Left ventricle myocardium superior (tissue), 1 donor: ENCODE data around the gene PCYOX1L. TPM values are rescaled to one million over a fixed set of nuclear protein-coding genes. Genes with fewer than 3 reads are reported as not detected.
A peak's percentile ranks its signal among the peaks of the same experiment; 100 is the strongest.

Experiments
- ATAC-seq: fragments of 200-7000 bp; cut with Tn5 transposase; one replicate; pipeline ENCODE4 v1.9.1; 2020; ENCODE audit warnings: mild to moderate bottlenecking, moderate library complexity
- DNase-seq: peaks from one replicate; pipeline ENCODE4 v3.0.0-alpha.2; 2020
- intact Hi-C: fragments of 100-400 bp; cut with micrococcal nuclease; formaldehyde crosslinking; loops from one replicate; pipeline ENCODE4 v1.11.0; 2022
- total RNA-seq: library from RNA; stranded (reverse); fragmentation: NEBNext Ultra II Directional; extraction: Animal tissue kit (Norgen Biotek cat#: 25700); gene quantifications from one replicate; pipeline ENCODE4 v1.2.1, GENCODE V29; 2021
- donor health status: DM: no; HTN: yes; CAD: no; lungs with severe emphysema.

PCYOX1L gene
- total RNA-seq, 1 donor from 2014 or later, result 2.6 TPM

- intact Hi-C loops, result no loop called here
- DNase-seq, result no peak
- peak; percentile 33 for ATAC-seq
Measured at GRCh38 chr5:149399775-149400174, 41.9 kb downstream of the PCYOX1L start.

GRCh38 chr5:149400304-149400703 is 42.5 kb downstream of the PCYOX1L start:
- peak; percentile 34 for DNase-seq
- intact Hi-C loops, result no loop called here
- ATAC-seq, result peak; percentile 59

GRCh38 chr5:149401051-149401450 is 43.2 kb downstream of the PCYOX1L start:
- ATAC-seq (no peak), DNase-seq (no peak)
- intact Hi-C loops, result no loop called here

GRCh38 chr5:149402291-149402690 is 44.4 kb downstream of the PCYOX1L start:
- DNase-seq, result no peak
- no peak for ATAC-seq
- intact Hi-C loops, result no loop called here

- DNase-seq (no peak), ATAC-seq (no peak)
- intact Hi-C loops, result no loop called here
Measured at GRCh38 chr5:149403923-149404745, 46.3 kb downstream of the PCYOX1L start.

GRCh38 chr5:149404746-149405549 is 47.1 kb downstream of the PCYOX1L start:
- intact Hi-C loops, result no loop called here
- DNase-seq (no peak), ATAC-seq (no peak)

GRCh38 chr5:149405550-149406202 is 47.8 kb downstream of the PCYOX1L start:
- intact Hi-C loops, result no loop called here
- ATAC-seq, result no peak
- DNase-seq, result peak; percentile 42

DNA sequence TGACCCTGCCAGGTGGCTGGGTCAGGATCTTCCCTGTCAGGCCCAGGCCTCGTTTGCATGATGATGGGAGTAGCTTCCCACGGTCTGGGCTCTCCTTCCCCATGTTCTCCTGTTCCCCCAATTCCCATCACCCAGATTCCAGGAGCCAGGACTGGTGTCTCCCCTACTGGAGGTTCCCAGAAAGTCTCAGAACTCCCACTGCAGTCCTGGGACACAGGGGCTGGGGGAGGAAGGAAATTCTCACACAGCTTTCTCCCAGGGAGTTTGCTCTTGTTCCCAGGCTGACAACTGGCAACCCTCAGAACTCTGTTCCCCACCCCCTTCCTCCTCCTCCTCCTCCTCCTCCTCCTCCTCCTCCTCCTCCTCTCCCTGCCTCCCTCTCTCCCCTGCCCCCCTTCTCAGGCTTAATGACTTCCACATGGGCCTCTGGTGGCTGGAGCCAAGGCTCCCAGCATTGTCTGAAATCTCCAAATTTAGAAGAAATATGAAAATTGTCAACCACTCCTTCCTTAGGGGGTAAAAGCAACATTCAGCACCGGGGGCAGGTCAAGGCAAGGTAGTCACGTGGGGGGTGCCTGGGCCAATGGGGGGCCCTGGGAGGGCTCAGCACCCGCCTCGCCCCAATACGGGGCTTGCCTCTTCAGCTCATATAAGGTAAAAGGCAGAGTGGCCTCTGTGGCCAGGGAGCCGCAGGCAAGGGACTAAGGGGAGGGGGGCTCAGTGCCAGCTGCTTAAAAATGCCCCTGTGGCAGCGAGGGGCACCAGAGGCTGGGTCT is 48.5 kb downstream of the PCYOX1L start:
- intact Hi-C loops, result no loop called here
- peak; percentile 79 for DNase-seq
- peak; percentile 88 for ATAC-seq

DNA sequence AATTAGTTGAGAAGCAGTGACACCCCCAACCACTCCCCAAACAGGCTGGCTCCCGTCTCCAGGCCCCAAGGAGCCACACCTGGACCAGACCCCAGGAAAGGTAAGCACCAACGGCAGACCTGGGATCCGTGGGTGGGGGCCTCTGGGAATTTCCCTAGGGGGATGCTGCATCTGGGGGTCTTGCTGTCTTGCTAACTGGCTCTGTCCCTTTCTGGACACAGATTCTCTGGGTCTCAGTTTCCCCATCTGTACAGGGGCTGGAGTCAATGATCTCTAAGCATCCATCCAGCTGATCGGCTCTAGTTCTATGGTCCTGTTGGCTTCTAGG is 49.1 kb downstream of the PCYOX1L start:
- ATAC-seq (no peak), DNase-seq (no peak)
- intact Hi-C loops, result no loop called here

DNA sequence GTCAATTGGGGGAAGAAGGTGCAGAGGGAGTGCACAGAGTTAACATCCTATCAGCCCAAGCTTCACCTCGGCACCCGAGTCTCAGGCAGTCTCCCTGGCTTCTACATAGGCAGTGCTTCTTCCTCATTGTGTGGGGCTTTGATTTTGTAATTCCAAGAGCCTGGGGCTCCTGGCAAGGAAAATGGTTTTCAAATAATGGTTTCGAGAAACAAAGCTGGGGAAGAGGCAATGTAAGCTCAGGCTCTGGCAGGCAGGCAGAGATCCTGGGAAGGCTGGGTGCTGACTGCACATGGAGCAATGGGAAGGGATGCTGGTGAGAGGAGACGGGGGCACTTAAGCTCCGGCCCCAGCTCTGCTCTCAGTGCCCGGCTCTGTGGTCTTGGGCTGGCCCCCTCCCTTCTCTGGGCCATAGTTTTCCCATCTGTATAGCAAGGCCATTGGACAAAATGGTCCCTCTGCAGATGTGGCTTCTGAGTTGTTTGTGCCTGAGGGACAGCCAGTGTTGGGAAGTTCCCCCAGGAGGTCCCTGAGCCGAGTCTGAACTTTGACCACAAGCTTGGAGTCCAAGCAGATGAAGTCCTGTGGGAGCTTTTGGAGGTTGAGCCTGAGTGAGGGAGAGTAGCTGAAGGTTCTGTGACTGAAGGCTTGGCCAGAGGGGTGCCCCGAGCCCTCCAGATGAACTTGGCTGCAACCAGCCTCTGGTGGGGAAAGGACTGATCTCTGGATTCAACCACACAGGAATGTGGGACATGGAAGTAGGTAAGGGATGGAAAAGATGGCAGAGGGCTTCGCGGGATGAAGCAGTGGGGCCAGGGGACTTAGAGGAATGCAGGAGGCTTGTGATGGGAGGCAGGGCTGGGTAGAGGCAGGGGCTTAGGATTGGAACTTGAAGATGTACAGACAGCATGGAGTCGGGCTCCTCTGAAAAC is 49.7 kb downstream of the PCYOX1L start:
- intact Hi-C loops, result no loop called here
- peak; percentile 13 for ATAC-seq

GRCh38 chr5:149408252-149409099 is 50.6 kb downstream of the PCYOX1L start:
- intact Hi-C loops, result no loop called here
- ATAC-seq (no peak), DNase-seq (no peak)

More for the DNA sequence above, 49.7 kb downstream of the PCYOX1L start:
- no peak for DNase-seq

DNA sequence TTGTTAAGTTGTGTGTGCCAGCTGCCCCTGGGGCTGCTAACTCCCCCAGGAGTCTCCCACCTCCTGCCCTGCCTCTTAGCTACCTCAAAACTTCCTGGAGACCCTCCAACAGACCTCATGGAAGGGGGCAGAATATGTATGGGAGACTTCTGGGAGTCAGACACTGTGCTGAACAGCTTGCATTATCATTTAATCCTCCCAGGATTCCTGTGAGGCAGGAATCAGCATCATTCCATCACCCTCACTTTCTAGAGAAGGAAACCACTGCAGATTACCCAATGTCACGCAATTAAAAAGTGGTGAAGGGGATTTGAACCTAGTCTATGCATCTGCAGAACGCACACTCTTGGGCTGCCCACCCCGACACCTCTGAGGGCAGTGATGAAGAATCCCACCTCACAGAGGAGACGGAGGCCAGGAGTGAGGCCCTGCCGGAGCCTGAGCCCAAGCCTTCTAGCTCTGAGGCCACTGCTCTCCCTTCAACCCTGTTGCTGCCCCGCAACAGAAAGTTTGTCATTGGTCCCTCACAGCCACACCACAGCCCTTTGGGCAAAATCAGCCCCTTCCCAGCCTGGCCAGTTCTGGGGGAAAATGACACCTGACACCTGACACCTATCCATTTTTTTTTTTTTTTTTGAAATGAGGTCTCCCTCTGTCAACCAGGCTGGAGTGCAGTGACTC is 51.6 kb downstream of the PCYOX1L start:
- ATAC-seq, result no peak
- intact Hi-C loops, result no loop called here
- no peak for DNase-seq

DNA sequence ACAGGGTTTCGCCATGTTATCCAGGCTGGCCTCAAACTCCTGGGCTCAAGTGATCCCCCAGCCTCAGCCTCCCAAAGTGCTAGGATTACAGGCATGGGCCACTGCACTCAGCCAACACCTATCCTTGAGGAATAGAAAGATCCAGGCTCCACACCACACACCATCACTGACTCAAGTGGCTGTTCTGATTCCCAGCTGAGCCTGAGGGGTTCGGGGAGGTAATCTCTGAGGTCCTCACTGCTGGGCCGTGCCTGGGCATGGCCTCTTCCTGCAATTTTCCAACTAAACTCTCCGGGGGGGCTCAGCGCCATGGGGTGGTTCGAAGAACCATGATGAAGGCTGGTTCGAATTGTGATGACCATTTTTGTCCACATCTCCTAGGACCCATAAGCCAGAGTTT is 52.2 kb downstream of the PCYOX1L start:
- ATAC-seq, result no peak
- intact Hi-C loops, result no loop called here

GRCh38 chr5:149410721-149411432 is 53.0 kb downstream of the PCYOX1L start:
- no peak for ATAC-seq
- intact Hi-C loops, result no loop called here
- DNase-seq, result no peak

More for the DNA sequence above, 52.2 kb downstream of the PCYOX1L start:
- DNase-seq, result no peak

- intact Hi-C loops, result no loop called here
- DNase-seq (no peak), ATAC-seq (no peak)
Measured at GRCh38 chr5:149411738-149412519, 54.1 kb downstream of the PCYOX1L start.
